Vagina (tissue), 2 donors: ENCODE results near the gene ADIG. TPM values are rescaled to one million over a fixed set of nuclear protein-coding genes. Genes with fewer than 3 reads are reported as not detected.

Source experiments
- DNase-seq, 2 donors: peaks; one replicate each; pipeline ENCODE4 v3.0.0-alpha.2; 2017; ENCODE audit errors: extremely low spot score in 2 of 2
- H3K27ac ChIP-seq: fragments of 200-600 bp; sonication (generic); one replicate; pipeline ENCODE4 v1.5.1; 2019
- H3K27me3 ChIP-seq: fragments of 200-600 bp; sonication (generic); one replicate; pipeline ENCODE4 v1.5.1; 2019
- H3K36me3 ChIP-seq, 2 donors: fragments of 200-600 bp; sonication (generic); one replicate each; pipeline ENCODE4 v1.5.1; 2017 to 2019
- H3K4me1 ChIP-seq: fragments of 200-600 bp; sonication (generic); one replicate; pipeline ENCODE4 v1.5.1; 2019
- H3K4me3 ChIP-seq, 2 donors: fragments of 200-600 bp; sonication (generic); 1 replicate in 1 of 2; 2 replicates in 1 of 2; pipeline ENCODE4 v1.5.1; 2016 to 2019
- H3K9me3 ChIP-seq: fragments of 200-600 bp; sonication (generic); one replicate; pipeline ENCODE4 v1.5.1; 2019
- POLR2A ChIP-seq, 2 donors: fragments of 450-650 bp; IDR thresholded peaks; one replicate each; pipeline ENCODE4 v1.6.1; 2017; ENCODE audit warnings: antibody characterized with exemption in 2 of 2, mild to moderate bottlenecking in 2 of 2, moderate library complexity in 2 of 2
- POLR2AphosphoS5 ChIP-seq, 2 donors: sonication (generic); formaldehyde crosslinking; IDR thresholded peaks; one replicate each; pipeline ENCODE4 v1.9.0; 2017; ENCODE audit warnings: antibody characterized with exemption in 2 of 2, mild to moderate bottlenecking in 2 of 2, low read depth in 1 of 2; ENCODE audit not compliant: insufficient read depth in 1 of 2
- intact Hi-C: fragments of 100-400 bp; cut with DNase I; formaldehyde crosslinking; loops from one replicate; pipeline ENCODE4 v1.15.1; 2023
- total RNA-seq: library from RNA; depleted of rRNA; stranded (reverse); fragments of >200 nt; gene quantifications from one replicate; pipeline ENCODE4 v1.2.3, GENCODE V29; 2016
- TF ChIP-seq, protein P1 (sequence below), 3 experiments: fragments of 450-650 bp in 2 of 3; fragments of 200-600 bp in 1 of 3; sonication (generic) in 1 of 3; IDR thresholded peaks; one replicate each; pipeline ENCODE4 v1.5.1; 2017 to 2019; ENCODE audit warnings: antibody characterized with exemption in 3 of 3, mild to moderate bottlenecking in 2 of 3, moderate library complexity in 2 of 3

ADIG gene
- total RNA-seq, 1 donor from 2014 or later: not detected

DNA sequence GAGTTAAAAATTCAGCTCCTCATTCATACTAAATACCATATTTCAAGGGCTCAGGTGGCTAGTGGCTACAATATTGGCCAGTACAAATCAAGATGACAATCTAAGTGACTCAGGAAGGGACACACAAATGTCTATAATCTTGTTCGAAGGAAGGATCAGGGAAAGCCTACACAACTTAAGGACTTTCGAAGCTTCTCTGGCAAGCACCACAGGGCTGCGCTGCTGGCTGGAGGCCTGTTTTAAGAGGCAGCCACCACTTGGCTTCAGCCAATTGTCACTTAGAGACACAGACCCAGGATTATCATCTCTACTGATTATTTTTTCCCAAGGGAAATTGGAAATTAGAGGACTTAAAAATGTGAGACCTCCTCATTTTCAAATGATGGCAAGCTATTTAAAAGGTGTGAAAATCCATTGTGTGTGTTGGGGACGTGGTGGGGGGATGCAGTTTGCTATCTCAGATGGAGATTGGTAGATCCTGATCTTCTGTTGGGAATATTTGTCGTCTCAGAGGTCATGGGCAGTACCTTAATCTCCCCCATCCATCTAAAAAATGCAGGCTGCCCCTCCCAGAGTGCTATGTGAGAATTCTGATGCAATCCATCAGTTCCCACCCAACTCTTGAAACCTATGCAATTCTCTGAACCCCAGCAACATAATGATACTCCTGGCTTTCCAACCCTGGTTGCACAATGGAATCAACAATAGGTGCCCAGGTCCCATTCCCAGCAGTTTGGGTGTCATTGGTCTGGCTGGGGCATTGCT is 31.9 kb downstream of the ADIG start:
- no peak overlapping the region for H3K4me3 ChIP-seq
- H3K4me1 ChIP-seq: no peaks in the 10 kb centered on the region
- H3K36me3 ChIP-seq: no peaks in the 10 kb centered on the region
- intact Hi-C loops: no loop called here
- no peak for DNase-seq
- no peak overlapping the region for H3K27ac ChIP-seq
- H3K27me3 ChIP-seq: no peaks in the 10 kb centered on the region
- TF ChIP-seq POLR2A (IDR thresholded peaks at IDR 0.05): no peak
- TF ChIP-seq POLR2AphosphoS5 (IDR thresholded peaks at IDR 0.05; ENCODE audit: insufficient read depth in 1 of 2, low read depth in 1 of 2): no peak
- TF ChIP-seq, protein P1, sequence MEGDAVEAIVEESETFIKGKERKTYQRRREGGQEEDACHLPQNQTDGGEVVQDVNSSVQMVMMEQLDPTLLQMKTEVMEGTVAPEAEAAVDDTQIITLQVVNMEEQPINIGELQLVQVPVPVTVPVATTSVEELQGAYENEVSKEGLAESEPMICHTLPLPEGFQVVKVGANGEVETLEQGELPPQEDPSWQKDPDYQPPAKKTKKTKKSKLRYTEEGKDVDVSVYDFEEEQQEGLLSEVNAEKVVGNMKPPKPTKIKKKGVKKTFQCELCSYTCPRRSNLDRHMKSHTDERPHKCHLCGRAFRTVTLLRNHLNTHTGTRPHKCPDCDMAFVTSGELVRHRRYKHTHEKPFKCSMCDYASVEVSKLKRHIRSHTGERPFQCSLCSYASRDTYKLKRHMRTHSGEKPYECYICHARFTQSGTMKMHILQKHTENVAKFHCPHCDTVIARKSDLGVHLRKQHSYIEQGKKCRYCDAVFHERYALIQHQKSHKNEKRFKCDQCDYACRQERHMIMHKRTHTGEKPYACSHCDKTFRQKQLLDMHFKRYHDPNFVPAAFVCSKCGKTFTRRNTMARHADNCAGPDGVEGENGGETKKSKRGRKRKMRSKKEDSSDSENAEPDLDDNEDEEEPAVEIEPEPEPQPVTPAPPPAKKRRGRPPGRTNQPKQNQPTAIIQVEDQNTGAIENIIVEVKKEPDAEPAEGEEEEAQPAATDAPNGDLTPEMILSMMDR (IDR thresholded peaks at IDR 0.05): no peak
- no peaks in the 10 kb centered on the region for H3K9me3 ChIP-seq

DNA sequence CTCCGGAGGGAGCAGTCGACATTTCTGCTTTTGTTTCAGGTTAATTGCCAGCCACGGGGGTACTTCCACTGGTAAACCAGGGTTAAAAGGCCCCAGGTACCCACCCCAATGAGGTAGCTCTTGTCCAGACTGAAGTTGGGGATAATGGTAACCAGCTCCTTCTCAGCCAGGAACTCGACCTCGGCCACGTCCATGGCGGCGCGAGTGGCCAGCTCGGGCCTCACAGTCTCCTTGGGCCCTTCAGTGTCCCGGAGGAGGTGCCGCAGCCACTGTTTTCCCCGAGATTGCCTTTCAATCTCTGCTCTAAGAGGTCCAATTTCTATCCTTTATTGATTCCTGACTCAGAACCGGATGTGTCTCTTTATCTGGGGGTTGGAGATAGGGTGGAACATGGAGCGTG is 34.3 kb downstream of the ADIG start:
- intact Hi-C loops: no loop called here
- H3K27me3 ChIP-seq: no peaks in the 10 kb centered on the region
- H3K4me1 ChIP-seq: no peaks in the 10 kb centered on the region

DNA sequence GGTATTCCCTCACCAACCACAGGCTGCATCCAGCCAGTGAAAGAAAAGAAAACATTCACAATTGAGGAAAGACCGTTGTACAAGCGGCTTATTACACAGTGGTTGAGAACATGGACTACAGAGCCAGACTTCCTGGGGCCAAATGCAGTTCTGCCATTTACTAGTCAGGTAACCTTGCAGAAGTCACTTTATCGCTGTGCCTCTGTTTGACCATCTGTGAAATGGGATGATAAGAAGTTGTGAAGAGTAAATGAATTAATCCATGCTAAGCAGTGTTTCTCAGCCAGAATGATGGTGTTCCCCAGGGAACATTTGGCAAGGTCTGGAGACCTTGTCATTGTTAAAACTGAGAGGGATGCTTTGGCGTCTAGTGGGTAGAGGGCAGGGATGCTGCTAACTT is 35.5 kb downstream of the ADIG start:
- TF ChIP-seq, protein P1 (IDR thresholded peaks at IDR 0.05): no peak
- TF ChIP-seq POLR2A (IDR thresholded peaks at IDR 0.05) (no peak), POLR2AphosphoS5 (IDR thresholded peaks at IDR 0.05; ENCODE audit: insufficient read depth in 1 of 2, low read depth in 1 of 2) (no peak)
- no peak for DNase-seq
- Histone ChIP-seq H3K4me3 (no peak overlapping the region), H3K27me3 (no peaks in the 10 kb centered on the region), H3K4me1 (no peaks in the 10 kb centered on the region), H3K9me3 (no peaks in the 10 kb centered on the region), H3K36me3 (no peaks in the 10 kb centered on the region), H3K27ac (no peak overlapping the region)
- intact Hi-C loops: no loop called here

More for the DNA sequence above, 34.3 kb downstream of the ADIG start:
- Histone ChIP-seq H3K36me3 (no peaks in the 10 kb centered on the region), H3K4me3 (no peak overlapping the region), H3K9me3 (no peaks in the 10 kb centered on the region), H3K27ac (no peak overlapping the region)
- TF ChIP-seq, protein P1 (IDR thresholded peaks at IDR 0.05): no peak
- no peak for TF ChIP-seq POLR2AphosphoS5 (IDR thresholded peaks at IDR 0.05; ENCODE audit: insufficient read depth in 1 of 2, low read depth in 1 of 2)
- TF ChIP-seq POLR2A (IDR thresholded peaks at IDR 0.05): no peak
- no peak for DNase-seq

DNA sequence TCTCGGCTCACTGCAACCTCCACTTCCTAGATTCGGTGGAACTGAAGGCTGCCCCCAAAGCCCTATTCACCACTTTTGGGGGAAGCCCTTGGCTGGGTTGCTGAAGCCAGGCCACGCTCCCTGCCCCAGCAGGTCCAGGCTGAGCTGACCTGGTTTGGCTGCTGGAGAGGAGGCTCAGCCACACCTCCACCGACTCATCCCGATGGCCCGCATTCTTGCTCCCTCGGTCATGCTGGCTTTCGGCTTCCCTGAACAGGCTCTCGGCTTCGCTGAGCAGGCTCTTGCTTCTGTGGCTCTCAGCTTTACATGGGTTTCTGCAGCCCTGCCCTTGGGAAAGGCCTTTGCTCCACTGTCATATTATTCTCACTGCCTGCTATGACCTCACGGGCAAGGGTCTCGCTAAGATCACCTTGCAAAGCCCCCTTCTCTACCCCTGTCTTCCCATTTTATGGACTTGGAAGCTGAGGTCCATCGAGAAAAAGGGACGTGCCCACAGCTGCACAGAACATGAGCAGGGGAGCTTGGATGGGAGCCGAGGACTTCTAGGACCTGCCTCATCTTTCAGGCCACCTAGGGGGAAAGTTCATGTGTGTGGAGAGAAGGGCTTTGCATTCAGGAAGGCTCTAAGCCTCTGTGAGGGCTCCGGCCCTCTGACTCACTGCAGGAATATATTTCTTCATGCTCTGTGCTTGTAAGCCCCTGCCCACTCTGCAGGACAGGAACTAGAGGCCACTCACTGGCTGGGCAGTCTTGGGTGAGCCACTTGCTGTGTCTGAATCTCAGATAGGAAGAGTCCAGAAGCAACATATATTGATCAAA is 36.2 kb downstream of the ADIG start:
- H3K9me3 ChIP-seq: no peaks in the 10 kb centered on the region
- no peaks in the 10 kb centered on the region for H3K4me1 ChIP-seq
- no peaks in the 10 kb centered on the region for H3K36me3 ChIP-seq
- no peaks in the 10 kb centered on the region for H3K27me3 ChIP-seq
- DNase-seq: no peak
- intact Hi-C loops: no loop called here
- H3K27ac ChIP-seq: no peak overlapping the region
- no peak overlapping the region for H3K4me3 ChIP-seq
- TF ChIP-seq, protein P1 (IDR thresholded peaks at IDR 0.05): no peak
- TF ChIP-seq POLR2A (IDR thresholded peaks at IDR 0.05) (no peak), POLR2AphosphoS5 (IDR thresholded peaks at IDR 0.05; ENCODE audit: insufficient read depth in 1 of 2, low read depth in 1 of 2) (no peak)

DNA sequence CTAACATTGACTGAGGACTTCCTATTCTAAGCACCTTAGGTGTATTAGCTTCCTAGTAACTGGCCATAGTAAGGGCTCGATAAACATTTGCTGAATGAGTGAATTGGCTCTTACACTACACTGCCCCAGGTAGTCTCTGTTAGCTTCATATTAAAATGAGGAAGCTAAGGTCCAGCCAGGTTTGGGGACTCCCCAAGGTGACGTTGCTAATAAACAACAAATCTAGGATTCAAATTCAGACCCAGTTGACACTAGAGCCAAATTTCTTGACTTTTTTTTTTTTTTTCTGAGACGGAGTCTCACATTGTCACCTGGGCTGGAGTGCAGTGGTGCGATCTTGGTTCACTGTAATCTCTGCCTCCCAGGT is 36.8 kb downstream of the ADIG start:
- TF ChIP-seq, protein P1 (IDR thresholded peaks at IDR 0.05): no peak
- TF ChIP-seq POLR2A (IDR thresholded peaks at IDR 0.05): no peak
- TF ChIP-seq POLR2AphosphoS5 (IDR thresholded peaks at IDR 0.05; ENCODE audit: insufficient read depth in 1 of 2, low read depth in 1 of 2): no peak
- no peak overlapping the region for H3K4me3 ChIP-seq
- intact Hi-C loops: no loop called here
- H3K4me1 ChIP-seq: no peaks in the 10 kb centered on the region
- no peaks in the 10 kb centered on the region for H3K9me3 ChIP-seq
- H3K27me3 ChIP-seq: no peaks in the 10 kb centered on the region
- DNase-seq: no peak
- no peaks in the 10 kb centered on the region for H3K36me3 ChIP-seq
- no peak overlapping the region for H3K27ac ChIP-seq
